K562 (cell line): ENCODE measurements around the gene CAPN13.

Experiments
- HNRNPLL ChIP-seq: fragments of 200-400 bp; formaldehyde crosslinking; IDR thresholded peaks from 2 replicates; pipeline ENCODE4 v1.6.1; 2017; ENCODE audit warnings: low read length, low read depth, mild to moderate bottlenecking; ENCODE audit not compliant: poor library complexity, severe bottlenecking
- MAFG ChIP-seq: fragments of 450-650 bp; conservative IDR thresholded peaks from 2 replicates; pipeline ENCODE4 v1.6.1; 2016; ENCODE audit warnings: missing genetic modification characterization, missing compliant biosample characterization
- MAFK ChIP-seq: IDR thresholded peaks from 2 replicates; pipeline ENCODE4 v1.6.1; 2011; ENCODE audit warnings: low read length, improper control_type of control experiment
- SRSF9 ChIP-seq: fragments of 200-400 bp; formaldehyde crosslinking; IDR thresholded peaks from 2 replicates; pipeline ENCODE4 v1.6.1; 2017; ENCODE audit warnings: low read depth, low read length, borderline replicate concordance

DNA sequence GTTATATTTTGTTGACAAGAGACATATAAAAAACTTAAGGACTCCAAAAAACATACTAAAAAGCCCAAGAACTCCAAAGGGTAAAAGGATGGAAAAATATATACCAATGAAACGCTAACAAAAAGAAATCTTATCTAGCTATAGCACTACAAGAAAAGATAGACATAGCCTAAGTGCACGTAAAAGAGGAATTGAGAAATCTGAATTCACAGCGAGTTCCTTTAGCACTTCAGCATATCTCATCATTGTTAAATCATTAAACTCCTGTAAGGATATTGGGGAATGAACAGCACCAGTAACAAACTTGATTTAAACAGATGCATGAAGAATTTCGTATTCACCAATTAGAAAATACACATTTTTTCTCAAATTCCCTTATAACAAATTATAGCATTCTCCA is 134.1 kb downstream of the CAPN13 start:
- TF ChIP-seq SRSF9 (no peak), MAFG (tag) (no peak), MAFK (no peak), HNRNPLL (no peak)
